Adipose tissue (tissue), 3 donors: Measurements from ENCODE around the gene PRKCA. TPM values are rescaled to one million over a fixed set of nuclear protein-coding genes. Genes with fewer than 3 reads are reported as not detected.

ENCODE experiments used
- H3K27ac ChIP-seq: one replicate; pipeline ENCODE4 v1.5.1; 2013; ENCODE audit warnings: low read depth, low read length
- WGBS, 3 donors: extraction: QIAGEN DNeasy Blood & Tissue Kit; methylation state at CpG; one replicate each; pipeline ENCODE4 v1.1.7; 2013; 5-methylcytosine and 5-hydroxymethylcytosine counted together
- polyA plus RNA-seq, 3 donors: library from polyadenylated mRNA; stranded (reverse); fragments of 200-250 nt; gene quantifications; one replicate each; pipeline ENCODE4 v1.2.3, GENCODE V29; 2013
- donor health status: healthy with polysubstance abuse.
- donor health status: Bipolar disorder and iron deficiency.
- donor health status: healthy.

Gene PRKCA
- polyA plus RNA-seq, 3 donors = 2.1 to 6.3 (median 2.3) TPM

DNA sequence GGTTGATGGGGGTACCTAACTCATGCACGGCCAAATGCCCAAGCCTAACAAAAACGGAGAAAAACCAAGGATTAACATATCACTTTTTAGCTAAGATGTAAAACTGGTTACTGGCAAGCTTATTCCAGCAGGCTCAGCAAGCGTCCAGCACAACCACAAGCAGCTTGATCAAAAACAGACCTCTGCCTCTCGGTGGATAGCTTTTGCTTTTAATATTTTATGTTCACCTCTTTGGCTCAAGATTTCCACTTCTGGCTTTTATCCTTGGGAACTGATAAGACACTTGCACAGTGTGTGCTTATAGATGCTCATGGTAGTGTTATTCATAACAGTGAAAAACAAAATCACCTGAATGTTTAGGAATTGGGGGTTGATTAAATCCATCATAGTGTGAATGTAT lies 325.6 kb downstream of the PRKCA start:
- WGBS, 3 donors = 58 to 71% (median 70%) methylated on average over 4 of the region's 4 CpGs
- H3K27ac ChIP-seq = no peak overlapping the region

GRCh38 chr17:66629762-66630161 lies 327.3 kb downstream of the PRKCA start:
- WGBS, 3 donors = 81 to 87% (median 82%) methylated on average over 3 of the region's 3 CpGs
- H3K27ac ChIP-seq = no peak overlapping the region

- H3K27ac ChIP-seq = no peak overlapping the region
- 87 to 97% (median 92%) methylated on average over 2 of the region's 2 CpGs for WGBS, 3 donors
These were observed 328.0 kb downstream of the PRKCA start for GRCh38 chr17:66630379-66630778.

- 80 to 85% (median 82%) methylated on average over 3 of the region's 3 CpGs for WGBS, 3 donors
- H3K27ac ChIP-seq = no peak overlapping the region
These were observed 328.5 kb downstream of the PRKCA start for GRCh38 chr17:66630828-66631472.

DNA sequence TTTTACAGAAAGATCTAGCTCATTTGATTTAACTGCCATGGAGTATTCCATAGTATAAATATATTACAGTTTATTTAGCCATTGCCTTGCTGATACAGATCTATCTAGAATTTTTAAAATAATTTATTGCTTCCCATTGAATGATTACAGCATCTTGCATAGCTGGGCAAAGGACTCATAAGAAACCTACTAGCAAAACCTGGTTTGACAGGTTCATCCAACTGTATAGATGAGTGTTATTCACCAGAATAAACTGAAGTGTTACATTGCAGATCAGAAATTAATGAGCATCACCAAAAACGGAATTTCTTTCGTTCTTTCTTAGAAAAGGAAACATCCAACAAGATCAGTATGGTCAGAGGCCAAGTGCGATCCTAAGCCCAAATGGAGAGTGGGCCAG lies 330.3 kb downstream of the PRKCA start:
- H3K27ac ChIP-seq = no peak overlapping the region
- 83 to 86% (median 85%) methylated on average over 3 of the region's 3 CpGs for WGBS, 3 donors

- no peak overlapping the region for H3K27ac ChIP-seq
- 57 to 75% (median 64%) methylated on average over 3 of the region's 3 CpGs for WGBS, 3 donors
These were observed 331.0 kb downstream of the PRKCA start for GRCh38 chr17:66633317-66633965.

GRCh38 chr17:66634193-66634592 lies 331.8 kb downstream of the PRKCA start:
- H3K27ac ChIP-seq = no peak overlapping the region
- WGBS, 3 donors = 37 to 94% (median 81%) methylated on average over 1 of the region's 1 CpG

- H3K27ac ChIP-seq = no peak overlapping the region
- 84 to 87% (median 86%) methylated on average over 7 of the region's 7 CpGs for WGBS, 3 donors
These were observed 333.1 kb downstream of the PRKCA start for GRCh38 chr17:66635386-66636045.

DNA sequence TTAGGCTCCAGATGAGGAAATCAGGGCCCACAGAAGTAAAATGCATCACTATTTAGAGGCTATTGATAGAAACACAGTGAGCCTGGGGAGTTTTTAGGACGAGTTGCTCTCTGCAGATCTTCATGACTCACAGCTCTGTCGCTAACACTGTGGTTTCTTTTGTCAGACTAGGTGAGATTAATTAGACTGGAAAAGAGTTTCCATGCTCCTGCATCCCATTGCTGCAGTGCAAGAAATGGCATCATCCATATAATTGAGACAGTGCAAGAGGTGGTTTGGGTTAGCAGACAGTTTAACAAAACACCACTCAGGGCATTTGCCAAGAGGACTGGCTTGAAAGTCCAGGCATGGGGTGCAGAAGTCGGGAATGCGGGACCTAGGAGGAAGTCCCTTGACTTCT lies 333.7 kb downstream of the PRKCA start:
- H3K27ac ChIP-seq = no peak overlapping the region
- 76 to 80% (median 77%) methylated on average over 4 of the region's 4 CpGs for WGBS, 3 donors

DNA sequence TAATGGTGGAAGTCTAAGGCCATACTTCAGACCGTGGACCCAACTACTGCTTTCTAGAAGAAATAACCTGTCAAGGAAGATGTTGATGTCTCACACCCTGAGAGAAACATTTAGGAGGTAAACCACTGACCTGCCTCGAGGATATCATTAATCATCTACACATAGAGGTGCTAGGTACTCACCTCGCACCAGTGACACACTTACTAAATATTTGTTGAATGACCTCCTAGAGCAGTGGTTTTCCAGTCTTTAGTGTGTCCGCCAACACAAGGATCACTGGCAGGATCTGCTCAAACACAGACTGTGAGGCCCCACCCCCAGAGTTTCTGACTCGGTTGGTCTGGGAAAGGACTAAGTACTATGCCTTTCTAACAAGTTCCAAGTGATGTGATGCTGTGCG lies 335.1 kb downstream of the PRKCA start:
- H3K27ac ChIP-seq = no peak overlapping the region
- whole genome bisulfite sequencing, 3 donors = 91 to 96% (median 92%) methylated on average over 6 of the region's 6 CpGs

- WGBS, 3 donors = 96 to 98% (median 97%) methylated on average over 9 of the region's 9 CpGs
- no peak overlapping the region for H3K27ac ChIP-seq
These were observed 336.5 kb downstream of the PRKCA start for GRCh38 chr17:66638707-66639479.

GRCh38 chr17:66643815-66644710 lies 341.6 kb downstream of the PRKCA start:
- H3K27ac ChIP-seq = no peak overlapping the region
- WGBS, 3 donors = 66 to 77% (median 71%) methylated on average over 11 of the region's 11 CpGs

- WGBS, 3 donors = 94 to 96% (median 96%) methylated on average over 10 of the region's 10 CpGs
- H3K27ac ChIP-seq = no peak overlapping the region
These were observed 342.8 kb downstream of the PRKCA start for GRCh38 chr17:66645259-66645658.

GRCh38 chr17:66647391-66647983 lies 345.1 kb downstream of the PRKCA start:
- 78 to 93% (median 92%) methylated on average over 7 of the region's 7 CpGs for WGBS, 3 donors
- no peak overlapping the region for H3K27ac ChIP-seq

DNA sequence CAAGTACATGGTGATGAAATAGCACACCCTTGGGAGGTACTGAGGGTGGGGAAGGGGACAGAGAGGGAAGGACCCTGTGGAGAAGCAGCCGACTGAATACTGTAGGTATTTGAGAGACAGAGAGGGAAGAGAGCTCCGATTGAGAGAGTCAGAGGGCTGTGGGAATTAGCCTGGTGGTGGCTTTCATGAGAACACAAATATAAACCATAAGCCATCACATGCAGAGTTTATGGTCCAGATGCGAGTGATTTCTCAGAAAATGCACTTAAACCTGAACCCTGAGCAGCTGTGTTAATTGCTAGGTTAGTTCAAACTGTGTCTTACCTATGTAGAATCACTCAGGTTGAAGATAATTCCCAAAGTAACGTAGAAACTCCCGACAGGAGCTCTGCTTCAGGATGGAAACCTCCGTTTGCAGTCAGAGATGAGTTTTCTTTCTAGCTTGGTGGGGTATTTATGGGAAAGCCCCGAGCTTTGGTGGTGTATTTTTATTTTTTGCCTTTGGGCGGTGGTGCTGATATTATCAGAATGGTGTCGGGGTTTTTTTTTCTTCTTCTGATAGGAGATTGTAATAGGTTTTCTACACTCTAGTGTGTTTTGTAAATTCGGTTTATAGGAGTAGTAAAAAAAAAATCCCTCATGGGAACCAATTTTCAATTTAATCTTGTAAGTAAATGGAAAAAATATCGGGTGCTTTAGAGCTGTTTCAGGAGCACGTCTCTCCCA lies 347.6 kb downstream of the PRKCA start:
- H3K27ac ChIP-seq = no peak overlapping the region
- 87 to 90% (median 90%) methylated on average over 12 of the region's 12 CpGs for WGBS, 3 donors

DNA sequence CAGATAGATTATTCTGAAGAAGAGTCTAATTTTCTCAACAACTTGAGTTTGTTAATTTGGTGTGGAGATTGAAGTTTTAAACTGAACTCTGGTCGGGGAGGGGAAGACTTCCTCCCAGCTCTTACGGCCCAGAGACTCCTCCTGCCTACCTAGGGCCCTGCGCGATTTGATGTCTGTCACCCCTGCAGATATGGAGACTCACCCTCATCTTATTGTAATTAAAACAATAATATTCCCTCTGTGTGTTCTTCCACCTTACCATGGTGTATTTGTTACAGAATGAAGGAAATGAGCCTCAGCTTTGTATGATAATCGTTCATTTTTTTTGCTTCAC lies 348.1 kb downstream of the PRKCA start:
- H3K27ac ChIP-seq = no peak overlapping the region
- WGBS, 3 donors = 61 to 89% (median 63%) methylated on average over 5 of the region's 5 CpGs

DNA sequence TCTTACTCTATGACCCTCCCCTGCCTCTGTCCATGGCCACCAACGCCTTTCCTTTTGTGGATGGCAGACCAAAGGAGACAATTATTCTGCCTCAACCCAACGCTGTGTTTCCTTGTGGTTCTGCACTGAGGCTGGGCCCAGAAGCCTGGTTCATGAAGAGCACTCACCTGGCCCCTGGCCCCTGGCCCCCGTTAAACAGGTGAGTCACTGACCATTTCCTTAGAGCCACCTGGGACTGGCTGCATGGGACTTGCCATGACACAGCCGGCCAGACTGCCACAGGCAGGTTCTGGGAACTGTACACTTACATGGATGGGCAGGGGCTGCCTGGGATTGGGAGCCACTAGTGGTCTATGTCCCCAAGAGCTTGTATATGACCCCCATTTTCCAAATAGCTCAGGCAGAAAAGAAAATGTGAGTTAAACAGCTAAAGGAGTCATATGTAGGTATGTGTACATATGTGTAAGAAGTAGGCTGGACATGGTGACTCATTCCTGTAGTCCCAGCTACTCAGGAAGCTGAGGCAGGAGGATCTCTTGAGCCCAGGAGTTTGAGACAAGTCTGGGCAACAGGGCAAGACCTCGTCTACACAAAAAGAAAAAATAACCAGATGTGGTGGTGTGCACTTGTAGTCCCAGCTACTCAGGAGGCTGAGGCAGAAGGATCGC lies 350.6 kb downstream of the PRKCA start:
- H3K27ac ChIP-seq = no peak overlapping the region
- 91 to 94% (median 92%) methylated on average over 6 of the region's 6 CpGs for WGBS, 3 donors
